Bronchial epithelial cell (primary cell): ENCODE results near the gene AXL. TPM values are rescaled to one million over a fixed set of nuclear protein-coding genes. Genes with fewer than 3 reads are reported as not detected.

Source experiments
- DNase-seq: peaks from one replicate; pipeline ENCODE4 v3.0.0-alpha.2; 2010; ENCODE audit warnings: low read depth
- FAIRE-seq: peaks from 2 replicates; lab custom pipeline; 2011; peaks lifted over from hg19 to GRCh38; lab: Jason Lieb, UNC
- H3K27me3 ChIP-seq: 2 replicates; pipeline ENCODE4 v1.5.1; 2011; ENCODE audit warnings: low read length; ENCODE audit not compliant: control insufficient read depth, insufficient read depth
- H3K36me3 ChIP-seq: 2 replicates; pipeline ENCODE4 v1.5.1; 2011; ENCODE audit warnings: low read length; ENCODE audit not compliant: control insufficient read depth, insufficient read depth
- H3K4me3 ChIP-seq: 2 replicates; pipeline ENCODE4 v1.5.1; 2011; ENCODE audit warnings: mild to moderate bottlenecking, low read depth, low read length, control low read depth
- CTCF ChIP-seq: IDR thresholded peaks from 2 replicates; pipeline ENCODE4 v1.5.1; 2011; ENCODE audit warnings: mild to moderate bottlenecking, moderate library complexity, low read length, control low read depth, inconsistent platforms; ENCODE audit not compliant: insufficient read depth, severe bottlenecking
- total RNA-seq: library from RNA; depleted of rRNA; stranded (reverse); fragments of >200 nt; gene quantifications from 2 replicates; pipeline ENCODE4 v1.2.1, GENCODE V29; 2014

AXL gene
- total RNA-seq, 1 donor from 2014 or later: 19.5 TPM

- Histone ChIP-seq H3K36me3 (no peaks in the 10 kb centered on the region), H3K4me3 (no peak overlapping the region), H3K27me3 (no peaks in the 10 kb centered on the region)
- no peak for DNase-seq
- no peak for FAIRE-seq
- no peak for TF ChIP-seq CTCF
Observed at GRCh38 chr19:41186971-41187883, 31.8 kb upstream of the AXL start.

- H3K4me3 ChIP-seq: no peak overlapping the region
- no peak for FAIRE-seq
- no peaks in the 10 kb centered on the region for H3K36me3 ChIP-seq
- no peaks in the 10 kb centered on the region for H3K27me3 ChIP-seq
- no peak for TF ChIP-seq CTCF
- DNase-seq: no peak
Observed at GRCh38 chr19:41187884-41188279, 31.1 kb upstream of the AXL start.

- no peaks in the 10 kb centered on the region for H3K36me3 ChIP-seq
- no peaks in the 10 kb centered on the region for H3K27me3 ChIP-seq
- DNase-seq (no peak), FAIRE-seq (no peak)
- H3K4me3 ChIP-seq: no peak overlapping the region
- TF ChIP-seq CTCF: no peak
Observed at GRCh38 chr19:41189425-41190065, 29.5 kb upstream of the AXL start.

- Histone ChIP-seq H3K27me3 (no peaks in the 10 kb centered on the region), H3K36me3 (no peaks in the 10 kb centered on the region), H3K4me3 (peak within 1 kb of the TSS; percentile 83)
- FAIRE-seq (no peak), DNase-seq (no peak)
- TF ChIP-seq CTCF: no peak
Observed at GRCh38 chr19:41192574-41193429, 26.2 kb upstream of the AXL start, which contains the start of gene CYP2S1. TSS of gene CYP2S1 (plus strand) at chr19:41193219. CDS start at chr19:41193265, 46 bp downstream.

- no peak for TF ChIP-seq CTCF
- no peaks in the 10 kb centered on the region for H3K27me3 ChIP-seq
- H3K36me3 ChIP-seq: peaks cover 2% of the 10 kb centered on the region
- H3K4me3 ChIP-seq: peak overlapping the region; percentile 83
- DNase-seq (no peak), FAIRE-seq (no peak)
Observed at GRCh38 chr19:41193430-41194156, 25.4 kb upstream of the AXL start.
